GM13976 (cell line): ENCODE results near the gene GPHN.

Experiments
- DNase-seq: peaks from one replicate; pipeline ENCODE4 v3.0.0; 2012; ENCODE audit warnings: low spot score
- CTCF ChIP-seq: IDR thresholded peaks from 2 replicates; pipeline ENCODE4 v1.5.1; 2012; ENCODE audit warnings: borderline replicate concordance, mild to moderate bottlenecking; ENCODE audit not compliant: insufficient read depth; ENCODE audit errors: extremely low read depth, missing control alignments, control extremely low read depth
- in situ Hi-C: fragments of 300-500 bp; cut with MboI; formaldehyde crosslinking; loops from one replicate; pipeline ENCODE4 v1.12.0; 2022; ENCODE audit warnings: low sequenced_read_pairs, mixed read lengths, inconsistent platforms; ENCODE audit not compliant: unreplicated experiment

The GPHN gene

GRCh38 chr14:66998013-66998412 is 490.1 kb downstream of the GPHN start:
- in situ Hi-C loops: no loop called here
- no peak for TF ChIP-seq CTCF
- DNase-seq: no peak

- DNase-seq: no peak
- no peak for TF ChIP-seq CTCF
- in situ Hi-C loops: no loop called here
Measured at GRCh38 chr14:66999978-67000377, 492.0 kb downstream of the GPHN start.

GRCh38 chr14:67002994-67003753 is 495.2 kb downstream of the GPHN start:
- no peak for TF ChIP-seq CTCF
- in situ Hi-C loops: no loop called here
- no peak for DNase-seq

GRCh38 chr14:67004521-67004920 is 496.6 kb downstream of the GPHN start:
- in situ Hi-C loops: no loop called here
- no peak for DNase-seq
- no peak for TF ChIP-seq CTCF

GRCh38 chr14:67010602-67011001 is 502.7 kb downstream of the GPHN start:
- no peak for TF ChIP-seq CTCF
- in situ Hi-C loops: no loop called here
- no peak for DNase-seq

- TF ChIP-seq CTCF: no peak
- DNase-seq: no peak
- in situ Hi-C loops: no loop called here
Measured at GRCh38 chr14:67016856-67017255, 508.9 kb downstream of the GPHN start.
